Breast epithelium (tissue), 4 donors: ENCODE data around the gene ARHGEF3. TPM values are rescaled to one million over a fixed set of nuclear protein-coding genes. Genes with fewer than 3 reads are reported as not detected.

ENCODE experiments used
- DNase-seq, 2 donors: peaks; one replicate each; pipeline ENCODE4 v3.0.0-alpha.2; 2019; ENCODE audit warnings: low spot score in 2 of 2
- H3K27ac ChIP-seq, 2 donors: fragments of 200-600 bp; sonication (generic) in 1 of 2; one replicate each; pipeline ENCODE4 v1.5.1; 2016 to 2019; ENCODE audit warnings: mild to moderate bottlenecking in 1 of 2
- H3K27me3 ChIP-seq, 2 donors: fragments of 200-600 bp; sonication (generic) in 1 of 2; one replicate each; pipeline versions ENCODE4 v1.5.1 to v1.6.0; 2017 to 2019; ENCODE audit warnings: control low read depth in 1 of 2, mild to moderate bottlenecking in 1 of 2
- H3K36me3 ChIP-seq: fragments of 200-600 bp; one replicate; pipeline ENCODE4 v1.5.1; 2019
- H3K4me1 ChIP-seq, 2 donors: fragments of 200-600 bp; sonication (generic); one replicate each; pipeline ENCODE4 v1.5.1; 2016 to 2019; ENCODE audit warnings: control low read depth in 1 of 2
- H3K4me3 ChIP-seq, 3 donors: fragments of 200-600 bp; sonication (generic); 1 replicate in 2 of 3; 2 replicates in 1 of 3; pipeline ENCODE4 v1.5.1; 2016 to 2019; ENCODE audit warnings: mild to moderate bottlenecking in 3 of 3, moderate library complexity in 2 of 3
- H3K9me3 ChIP-seq, 2 donors: fragments of 200-600 bp; sonication (generic) in 1 of 2; one replicate each; pipeline ENCODE4 v1.5.1; 2016 to 2019; ENCODE audit warnings: control low read depth in 1 of 2
- CTCF ChIP-seq, 3 donors: fragments of 450-650 bp; IDR thresholded peaks; one replicate each; pipeline ENCODE4 v1.5.1; 2016 to 2017; ENCODE audit warnings: antibody characterized with exemption in 3 of 3, mild to moderate bottlenecking in 3 of 3, moderate library complexity in 3 of 3
- POLR2A ChIP-seq: fragments of 450-650 bp; IDR thresholded peaks from one replicate; pipeline ENCODE4 v1.6.1; 2016; ENCODE audit warnings: antibody characterized with exemption, mild to moderate bottlenecking, moderate library complexity
- POLR2AphosphoS5 ChIP-seq, 3 donors: sonication (generic); formaldehyde crosslinking; IDR thresholded peaks; one replicate each; pipeline ENCODE4 v1.6.1; 2017; ENCODE audit warnings: antibody characterized with exemption in 3 of 3
- intact Hi-C: fragments of 100-400 bp; cut with DNase I; formaldehyde crosslinking; loops from one replicate; pipeline ENCODE4 v1.15.1; 2023; ENCODE audit warnings: low total_unique reads
- total RNA-seq, 3 donors: library from RNA; depleted of rRNA; stranded (reverse); fragments of >200 nt; gene quantifications; one replicate each; pipeline ENCODE4 v1.1.0, GENCODE V29; 2016

Gene ARHGEF3
- total RNA-seq, 3 donors from 2014 or later: 11.0 to 45.4 (median 25.2) TPM

GRCh38 chr3:56833536-56833935, 31.8 kb upstream of the ARHGEF3 start:
- no peaks in the 10 kb centered on the region for H3K36me3 ChIP-seq
- H3K27me3 ChIP-seq: no peaks in the 10 kb centered on the region
- no peaks in the 10 kb centered on the region for H3K9me3 ChIP-seq
- intact Hi-C loops: no loop called here
- H3K4me1 ChIP-seq: no peaks in the 10 kb centered on the region
- no peak overlapping the region for H3K27ac ChIP-seq
- H3K4me3 ChIP-seq: no peak overlapping the region
- no peak for TF ChIP-seq POLR2AphosphoS5 (IDR thresholded peaks at IDR 0.05)
- no peak for TF ChIP-seq CTCF (IDR thresholded peaks at IDR 0.05)
- no peak for TF ChIP-seq POLR2A
- no peak for DNase-seq

- Histone ChIP-seq H3K9me3 (no peaks in the 10 kb centered on the region), H3K27me3 (no peaks in the 10 kb centered on the region), H3K27ac (no peak overlapping the region), H3K36me3 (no peaks in the 10 kb centered on the region), H3K4me3 (no peak overlapping the region), H3K4me1 (no peaks in the 10 kb centered on the region)
- TF ChIP-seq POLR2AphosphoS5 (IDR thresholded peaks at IDR 0.05) (no peak), CTCF (IDR thresholded peaks at IDR 0.05) (no peak)
- DNase-seq: no peak
- intact Hi-C loops: no loop called here
These were observed 31.3 kb upstream of the ARHGEF3 start for GRCh38 chr3:56833022-56833421.

GRCh38 chr3:56831572-56831971, 29.8 kb upstream of the ARHGEF3 start:
- Histone ChIP-seq H3K36me3 (no peaks in the 10 kb centered on the region), H3K27me3 (no peaks in the 10 kb centered on the region), H3K4me1 (no peaks in the 10 kb centered on the region), H3K9me3 (no peaks in the 10 kb centered on the region), H3K27ac (no peak overlapping the region), H3K4me3 (no peak overlapping the region)
- no peak for TF ChIP-seq POLR2A
- TF ChIP-seq CTCF (IDR thresholded peaks at IDR 0.05): no peak
- TF ChIP-seq POLR2AphosphoS5 (IDR thresholded peaks at IDR 0.05): no peak
- no peak for DNase-seq
- intact Hi-C loops: no loop called here

GRCh38 chr3:56830884-56831283, 29.1 kb upstream of the ARHGEF3 start:
- intact Hi-C loops: no loop called here
- Histone ChIP-seq H3K27ac (no peak overlapping the region), H3K4me1 (no peaks in the 10 kb centered on the region), H3K27me3 (no peaks in the 10 kb centered on the region), H3K4me3 (no peak overlapping the region), H3K9me3 (no peaks in the 10 kb centered on the region), H3K36me3 (no peaks in the 10 kb centered on the region)
- no peak for DNase-seq
- no peak for TF ChIP-seq POLR2A
- no peak for TF ChIP-seq POLR2AphosphoS5 (IDR thresholded peaks at IDR 0.05)
- TF ChIP-seq CTCF (IDR thresholded peaks at IDR 0.05): no peak

GRCh38 chr3:56829533-56829932, 27.8 kb upstream of the ARHGEF3 start:
- Histone ChIP-seq H3K4me3 (no peak overlapping the region), H3K4me1 (no peaks in the 10 kb centered on the region), H3K27ac (no peak overlapping the region), H3K9me3 (no peaks in the 10 kb centered on the region), H3K36me3 (no peaks in the 10 kb centered on the region), H3K27me3 (no peaks in the 10 kb centered on the region)
- no peak for TF ChIP-seq POLR2A
- no peak for TF ChIP-seq CTCF (IDR thresholded peaks at IDR 0.05)
- TF ChIP-seq POLR2AphosphoS5 (IDR thresholded peaks at IDR 0.05): no peak
- no peak for DNase-seq
- intact Hi-C loops: no loop called here
